HepG2 (cell line): ENCODE results near the gene GBP4.

Source experiments
- CTCF ChIP-seq: sonication (generic); formaldehyde crosslinking; IDR thresholded peaks from 2 replicates; pipeline ENCODE4 v1.5.0; 2020; ENCODE audit warnings: mild to moderate bottlenecking, missing genetic modification reagents, moderate library complexity
- FOXA3 ChIP-seq: IDR thresholded peaks from 2 replicates; pipeline ENCODE4 v1.6.1; 2016; ENCODE audit warnings: missing genetic modification reagents, missing compliant biosample characterization
- JUN ChIP-seq: sonication (generic); formaldehyde crosslinking; IDR thresholded peaks from 2 replicates; pipeline ENCODE4 v1.4.0; 2020; ENCODE audit warnings: mild to moderate bottlenecking, missing genetic modification reagents
- MTA3 ChIP-seq: sonication (generic); formaldehyde crosslinking; IDR thresholded peaks from 2 replicates; pipeline ENCODE4 v1.4.0; 2020; ENCODE audit warnings: missing genetic modification reagents
- POLR2A ChIP-seq, 2 experiments: IDR thresholded peaks; 2 replicates each; pipeline ENCODE4 v1.6.1; 2011; ENCODE audit warnings: low read depth in 2 of 2, low read length in 2 of 2, mild to moderate bottlenecking in 1 of 2, moderate library complexity in 1 of 2; ENCODE audit not compliant: insufficient read depth in 1 of 2
- POLR2AphosphoS5 ChIP-seq: IDR thresholded peaks from 2 replicates; pipeline ENCODE4 v1.6.1; 2012; ENCODE audit warnings: low read depth, low read length
- SP1 ChIP-seq, 2 experiments: fragments of 450-650 bp in 1 of 2; sonication (generic) in 1 of 2; formaldehyde crosslinking in 1 of 2; IDR thresholded peaks; 2 replicates each; pipeline versions ENCODE4 v1.4.0 to v1.6.1; 2016 to 2020; ENCODE audit warnings: missing genetic modification reagents in 1 of 2

DNA sequence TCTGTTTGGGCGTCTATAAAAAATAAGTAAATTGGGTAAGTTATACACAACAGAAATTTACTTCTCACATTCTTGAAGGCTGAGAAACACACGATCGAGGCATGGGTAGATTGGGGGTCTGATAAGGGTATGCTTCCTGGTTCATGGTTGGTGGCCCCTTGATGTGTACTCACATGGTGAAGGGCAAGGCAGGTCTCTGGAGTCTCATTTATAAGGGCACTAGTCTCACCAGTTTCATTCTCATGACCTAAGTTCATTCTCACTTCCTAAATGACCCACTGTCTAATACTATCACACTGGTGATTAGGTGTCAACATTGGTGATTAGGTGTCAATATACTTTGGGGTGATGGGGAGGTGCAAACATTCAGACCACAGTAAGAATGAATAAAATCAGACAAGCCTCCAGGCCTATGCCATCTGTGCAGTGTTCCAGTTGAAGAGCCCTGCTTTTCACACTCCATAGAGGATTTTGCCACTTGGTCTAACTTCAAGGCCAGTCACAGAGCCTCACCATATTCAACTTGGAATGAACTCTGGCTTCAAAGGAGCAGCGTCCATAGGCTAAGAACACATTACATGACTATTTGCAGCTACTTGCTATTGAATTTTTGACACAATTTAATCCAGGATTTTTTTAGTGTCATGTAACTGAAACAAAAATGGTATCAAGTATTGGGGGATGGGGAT is 2.5 kb upstream of the GBP4 start:
- TF ChIP-seq SP1 (IDR thresholded peaks at IDR 0.05) (no peak), SP1 (CRISPR knock-in tag; IDR thresholded peaks at IDR 0.05) (no peak), MTA3 (CRISPR knock-in tag) (no peak), JUN (CRISPR knock-in tag) (no peak), FOXA3 (CRISPR knock-in tag) (no peak), CTCF (CRISPR knock-in tag) (no peak), POLR2AphosphoS5 (no peak), POLR2A (IDR thresholded peaks at IDR 0.05; ENCODE audit: insufficient read depth in 1 of 2, low read depth in 2 of 2, low read length in 2 of 2) (no peak)
